ENCODE measurements around the gene IFIT1.

The IFIT1 gene

DNA sequence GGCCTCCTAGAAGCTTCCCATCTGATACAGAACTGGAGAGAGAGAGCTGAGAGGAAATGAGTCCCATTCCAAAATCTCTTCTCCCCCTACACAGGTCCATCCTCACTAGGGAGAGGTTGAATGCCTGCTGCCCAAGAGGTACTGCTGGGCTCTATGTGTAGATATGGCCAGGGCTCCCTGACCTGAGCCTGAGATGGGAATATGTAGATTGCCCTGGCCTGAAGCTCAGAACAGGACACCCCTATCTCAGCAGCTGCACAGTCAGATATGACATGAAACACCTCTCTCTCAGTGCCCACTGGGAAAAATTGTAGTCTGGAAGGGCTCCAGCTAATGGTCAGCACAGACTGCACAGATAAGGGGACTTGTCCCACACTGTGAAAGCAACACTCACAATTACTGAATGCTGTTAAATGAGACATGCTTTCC lies 17.7 kb upstream of the IFIT1 start:
- no peak for DNase-seq (ENCODE audit: insufficient read length, low spot score)
- no peak for FAIRE-seq
- TF ChIP-seq, protein P1, sequence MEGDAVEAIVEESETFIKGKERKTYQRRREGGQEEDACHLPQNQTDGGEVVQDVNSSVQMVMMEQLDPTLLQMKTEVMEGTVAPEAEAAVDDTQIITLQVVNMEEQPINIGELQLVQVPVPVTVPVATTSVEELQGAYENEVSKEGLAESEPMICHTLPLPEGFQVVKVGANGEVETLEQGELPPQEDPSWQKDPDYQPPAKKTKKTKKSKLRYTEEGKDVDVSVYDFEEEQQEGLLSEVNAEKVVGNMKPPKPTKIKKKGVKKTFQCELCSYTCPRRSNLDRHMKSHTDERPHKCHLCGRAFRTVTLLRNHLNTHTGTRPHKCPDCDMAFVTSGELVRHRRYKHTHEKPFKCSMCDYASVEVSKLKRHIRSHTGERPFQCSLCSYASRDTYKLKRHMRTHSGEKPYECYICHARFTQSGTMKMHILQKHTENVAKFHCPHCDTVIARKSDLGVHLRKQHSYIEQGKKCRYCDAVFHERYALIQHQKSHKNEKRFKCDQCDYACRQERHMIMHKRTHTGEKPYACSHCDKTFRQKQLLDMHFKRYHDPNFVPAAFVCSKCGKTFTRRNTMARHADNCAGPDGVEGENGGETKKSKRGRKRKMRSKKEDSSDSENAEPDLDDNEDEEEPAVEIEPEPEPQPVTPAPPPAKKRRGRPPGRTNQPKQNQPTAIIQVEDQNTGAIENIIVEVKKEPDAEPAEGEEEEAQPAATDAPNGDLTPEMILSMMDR (IDR thresholded peaks at IDR 0.05; ENCODE audit: insufficient read depth, missing control alignments) = no peak

DNA sequence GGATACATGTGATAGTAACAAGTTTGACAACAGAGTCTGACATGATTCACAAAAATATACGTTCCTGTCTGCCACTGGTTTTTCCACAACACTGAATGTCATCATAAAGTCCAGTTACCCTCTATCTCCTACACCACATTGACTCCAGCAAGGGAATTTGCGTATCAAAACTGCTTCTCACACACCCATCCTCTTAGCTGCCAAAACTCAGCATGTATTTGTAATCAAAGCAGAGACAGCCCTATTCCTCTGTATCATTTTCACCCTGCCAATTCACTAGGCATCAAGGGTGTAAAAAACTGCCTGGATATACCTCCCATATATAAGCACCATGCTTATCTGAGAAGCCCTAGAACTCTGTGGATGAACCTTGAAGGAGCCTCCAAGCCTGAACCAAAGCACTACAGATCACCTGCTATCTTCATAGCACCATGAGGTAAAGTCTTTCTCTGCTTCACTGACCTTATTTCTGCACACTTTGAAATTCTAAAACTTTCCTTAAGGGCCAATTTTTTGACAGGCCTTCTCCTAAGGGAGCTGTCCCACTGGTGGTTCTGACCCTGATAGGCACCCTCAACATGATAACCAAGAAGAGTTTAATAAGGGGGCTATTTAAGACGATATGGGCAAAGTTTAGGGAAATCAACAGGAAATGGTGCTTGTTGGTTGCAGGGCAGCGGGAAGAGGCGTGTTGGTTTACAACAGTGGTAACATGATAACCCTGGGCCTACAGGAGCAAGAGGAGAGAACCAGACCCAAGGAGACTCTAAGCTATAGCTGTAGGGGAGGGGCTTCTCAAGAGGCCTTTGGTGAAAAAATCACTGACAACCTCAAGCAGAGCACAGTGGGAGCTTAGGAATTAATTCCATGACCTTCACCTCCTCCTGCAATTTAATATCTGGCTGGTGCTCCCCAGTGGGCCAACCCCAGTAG lies 14.5 kb upstream of the IFIT1 start, which contains the start of gene IFIT1B:
Gene IFIT1B (plus strand): TSS at position 352 of the 933 bp plus-strand sequence. CDS start 80 bp downstream, at position 432.
- DNase-seq (ENCODE audit: insufficient read length, low spot score) = no peak
- no peak for FAIRE-seq
- TF ChIP-seq, protein P1 (IDR thresholded peaks at IDR 0.05; ENCODE audit: insufficient read depth, missing control alignments) = no peak

GRCh38 chr10:89379103-89379502 lies 13.3 kb upstream of the IFIT1 start:
- TF ChIP-seq, protein P1 (IDR thresholded peaks at IDR 0.05; ENCODE audit: insufficient read depth, missing control alignments) = no peak
- DNase-seq (ENCODE audit: insufficient read length, low spot score) (no peak), FAIRE-seq (no peak)

- FAIRE-seq (no peak), DNase-seq (ENCODE audit: insufficient read length, low spot score) (no peak)
Measured at GRCh38 chr10:89382757-89383156, 9.7 kb upstream of the IFIT1 start.

DNA sequence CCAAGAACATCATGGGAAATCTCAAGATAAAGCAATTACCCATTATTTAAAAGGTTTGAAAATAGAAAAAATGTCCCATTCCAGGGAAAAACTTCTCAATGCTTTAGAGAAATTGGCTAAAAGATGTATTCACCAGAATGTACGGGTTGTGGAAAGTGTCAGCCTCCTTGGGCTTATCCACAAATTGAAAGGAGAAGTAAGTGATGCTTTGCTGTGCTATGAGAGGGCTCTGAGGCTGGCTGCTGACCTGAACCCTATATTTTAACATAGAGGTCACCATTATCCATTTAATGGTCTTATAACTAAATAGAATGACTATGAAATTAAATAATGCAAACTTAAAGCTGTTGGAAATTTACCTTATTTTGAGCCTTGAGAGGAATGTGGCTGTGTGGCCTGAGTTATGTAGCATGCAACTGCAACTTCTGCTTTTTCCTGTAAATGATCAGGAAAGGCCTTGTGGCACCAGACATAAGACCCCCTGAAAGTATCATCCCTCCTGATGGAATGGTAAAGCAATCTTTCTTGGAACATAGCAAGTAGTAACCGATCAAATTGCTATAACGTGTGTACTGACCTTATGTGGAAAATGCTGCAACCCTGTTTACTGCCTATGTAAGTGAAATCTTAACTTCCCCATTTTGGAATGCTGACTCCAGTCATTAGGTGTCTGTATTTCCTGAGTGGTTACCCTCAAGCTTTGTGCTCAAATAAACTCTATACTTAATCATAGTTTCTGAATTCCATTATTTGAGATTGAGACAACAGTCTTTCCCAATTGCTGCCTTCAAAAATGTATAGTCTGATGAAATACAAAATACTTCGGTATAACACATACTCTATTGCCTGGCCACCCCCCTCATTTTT lies 7.7 kb upstream of the IFIT1 start:
- TF ChIP-seq, protein P1 (IDR thresholded peaks at IDR 0.05; ENCODE audit: insufficient read depth, missing control alignments) = no peak
- FAIRE-seq (no peak), DNase-seq (ENCODE audit: insufficient read length, low spot score) (no peak)

More at GRCh38 chr10:89382757-89383156, 9.7 kb upstream of the IFIT1 start:
- TF ChIP-seq, protein P1 (IDR thresholded peaks at IDR 0.05; ENCODE audit: insufficient read depth, missing control alignments) = no peak

- FAIRE-seq (no peak), DNase-seq (ENCODE audit: insufficient read length, low spot score) (no peak)
- TF ChIP-seq, protein P1 (IDR thresholded peaks at IDR 0.05; ENCODE audit: insufficient read depth, missing control alignments) = no peak
Measured at GRCh38 chr10:89388806-89389205, 3.6 kb upstream of the IFIT1 start.
